ES-I3 (cell line): ENCODE measurements around the gene KRT37.
"Not testable (repeated sequence)": the region's sequence is repeated elsewhere in the genome, so short reads cannot be mapped to it uniquely, and the experiment has no call there.

Experiments used
- H3K36me3 ChIP-seq: 2 replicates; pipeline ENCODE4 v1.6.1; 2013; ENCODE audit warnings: mild to moderate bottlenecking, low read length, control low read depth, moderate library complexity; ENCODE audit not compliant: insufficient read depth
- H3K4me1 ChIP-seq: 2 replicates; pipeline ENCODE4 v1.6.1; 2013; ENCODE audit warnings: mild to moderate bottlenecking, control low read depth, low read length; ENCODE audit not compliant: insufficient read depth
- H3K9ac ChIP-seq: 2 replicates; pipeline ENCODE4 v1.6.1; 2013; ENCODE audit warnings: low read depth, mild to moderate bottlenecking, low read length, moderate library complexity
- H3K9me3 ChIP-seq: 2 replicates; pipeline ENCODE4 v1.6.1; 2013; ENCODE audit warnings: mild to moderate bottlenecking, low read length, moderate library complexity; ENCODE audit not compliant: control insufficient read depth, insufficient read depth

Gene KRT37

GRCh38 chr17:41390411-41390938 is 33.9 kb downstream of the KRT37 start:
- Histone ChIP-seq H3K4me1 (no peaks in the 10 kb centered on the region), H3K36me3 (no peaks in the 10 kb centered on the region), H3K9me3 (no peaks in the 10 kb centered on the region; the same call in 1 of the 2 replicates), H3K9ac (no peak overlapping the region)

DNA sequence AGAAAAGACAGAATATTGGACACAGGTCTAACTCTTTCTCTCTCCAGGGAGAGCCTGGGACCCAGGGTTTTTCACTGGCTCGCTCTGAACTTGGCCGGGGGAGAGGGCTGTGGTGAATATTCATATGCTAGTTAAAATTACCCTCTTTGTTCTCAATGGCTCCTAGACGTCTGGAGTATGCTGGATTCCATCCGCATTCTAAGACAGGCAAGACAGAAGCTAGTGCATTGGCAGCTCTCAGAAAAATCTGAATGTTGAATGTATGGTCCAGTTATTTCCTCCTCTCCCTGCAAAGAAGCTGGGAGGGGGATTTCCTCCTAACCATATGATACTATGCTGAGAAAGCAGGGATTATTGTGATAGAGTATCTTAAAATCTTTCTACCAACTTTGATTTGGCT is 36.7 kb downstream of the KRT37 start:
- no peaks in the 10 kb centered on the region for H3K36me3 ChIP-seq

DNA sequence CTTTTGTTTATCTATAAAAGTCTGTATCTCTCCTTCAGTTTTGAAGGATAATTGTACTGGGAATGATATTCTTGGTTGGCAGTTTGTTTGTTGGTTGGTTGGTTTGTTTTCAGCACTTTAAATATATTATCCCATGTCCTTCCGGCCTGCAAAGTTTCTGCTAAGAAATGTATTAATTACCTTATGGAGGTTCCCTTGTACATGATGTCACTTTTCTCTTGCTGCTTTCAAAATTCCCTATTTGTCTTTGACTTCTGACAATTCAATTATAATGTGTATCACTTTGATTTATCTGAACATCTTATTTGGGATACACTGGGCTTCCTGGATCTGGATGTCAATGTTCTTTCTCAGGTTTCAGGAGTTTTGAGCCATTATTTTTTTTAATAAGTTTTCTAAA is 38.2 kb downstream of the KRT37 start:
- Histone ChIP-seq H3K4me1 (no peaks in the 10 kb centered on the region), H3K36me3 (no peaks in the 10 kb centered on the region), H3K9me3 (no peaks in the 10 kb centered on the region; the same call in 1 of the 2 replicates), H3K9ac (no peak overlapping the region)

More for the DNA sequence above, 36.7 kb downstream of the KRT37 start:
- H3K9ac ChIP-seq, result no peak overlapping the region
- H3K4me1 ChIP-seq, result no peaks in the 10 kb centered on the region
- H3K9me3 ChIP-seq, result no peaks in the 10 kb centered on the region; the same call in 1 of the 2 replicates

DNA sequence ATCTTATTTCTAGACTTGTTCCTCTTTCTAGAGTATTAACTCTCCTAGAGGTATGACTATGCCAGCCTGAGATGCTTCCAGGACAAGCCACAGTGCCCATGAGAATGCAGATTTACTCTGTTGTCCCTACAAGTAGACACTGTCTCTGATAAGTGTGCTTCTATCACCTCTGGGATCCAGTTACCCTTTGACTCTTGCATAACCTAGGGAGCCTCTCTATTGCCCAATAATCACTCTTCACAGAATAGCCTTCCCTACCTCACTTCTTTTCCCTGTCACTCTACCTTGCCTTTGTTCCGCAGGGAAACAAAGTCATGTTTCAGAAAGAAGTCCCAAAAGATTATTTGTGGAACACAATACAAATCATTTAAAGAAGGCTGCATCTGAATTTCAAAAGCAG is 40.7 kb downstream of the KRT37 start:
- Histone ChIP-seq H3K36me3 (no peaks in the 10 kb centered on the region), H3K4me1 (no peaks in the 10 kb centered on the region), H3K9me3 (no peaks in the 10 kb centered on the region; the same call in 1 of the 2 replicates), H3K9ac (no peak overlapping the region)

DNA sequence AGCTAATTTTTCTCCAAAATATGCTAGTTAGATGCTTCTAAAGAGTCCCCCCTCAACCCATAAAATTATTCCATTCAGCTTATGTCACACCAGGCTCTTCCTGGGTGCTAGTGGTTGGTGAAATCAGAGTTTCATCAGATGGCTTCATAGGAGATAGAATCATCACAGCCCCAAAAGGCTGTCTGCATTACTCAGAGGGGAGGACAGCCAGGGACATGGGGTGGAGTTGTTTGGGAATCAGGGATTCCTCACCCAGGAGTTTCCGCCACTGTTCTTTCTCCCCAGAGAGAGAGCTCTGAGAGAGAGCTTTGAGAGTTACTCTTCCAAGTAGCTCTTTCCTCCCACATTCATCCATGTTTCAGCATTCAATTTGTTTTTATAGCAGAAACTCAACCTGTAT is 42.0 kb downstream of the KRT37 start:
- H3K4me1 ChIP-seq, result peaks cover 4% of the 10 kb centered on the region; the same call in 1 of the 2 replicates
- H3K36me3 ChIP-seq, result no peaks in the 10 kb centered on the region
- no peak overlapping the region for H3K9ac ChIP-seq
- no peaks in the 10 kb centered on the region; the same call in 1 of the 2 replicates for H3K9me3 ChIP-seq

- not testable (repeated sequence) for H3K9ac ChIP-seq, H3K36me3 ChIP-seq, H3K4me1 ChIP-seq, H3K9me3 ChIP-seq
Observed at GRCh38 chr17:41381943-41382342, 42.4 kb downstream of the KRT37 start, which contains the start of gene KRT34. Gene KRT34 (minus strand): TSS chr17:41382306. CDS start chr17:41382246, 60 bp downstream.

DNA sequence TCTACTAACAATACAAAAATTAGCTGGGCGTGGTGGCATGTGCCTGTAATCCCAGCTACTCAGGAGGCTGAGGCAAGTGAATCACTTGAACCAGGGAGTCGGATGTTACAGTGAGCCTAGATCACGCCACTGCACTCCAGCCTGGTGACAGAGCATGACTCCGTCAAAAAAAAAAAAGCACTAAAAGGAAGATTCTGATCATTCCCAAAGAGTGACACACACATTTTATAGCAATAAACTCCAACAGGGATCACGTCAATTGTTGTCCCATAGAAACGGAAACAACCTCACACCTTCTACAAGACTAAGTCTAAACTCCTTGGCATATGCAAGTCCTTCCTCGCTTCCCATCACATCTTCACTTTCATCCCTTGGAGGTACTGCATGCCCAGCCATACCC is 44.3 kb downstream of the KRT37 start:
- H3K4me1 ChIP-seq, H3K9ac ChIP-seq, H3K36me3 ChIP-seq: not testable (repeated sequence)

GRCh38 chr17:41377546-41377945 is 46.8 kb downstream of the KRT37 start:
- Histone ChIP-seq H3K36me3 (no peaks in the 10 kb centered on the region), H3K4me1 (peaks cover 4% of the 10 kb centered on the region; the same call in 1 of the 2 replicates), H3K9me3 (no peaks in the 10 kb centered on the region), H3K9ac (no peak overlapping the region)

More for the DNA sequence above, 44.3 kb downstream of the KRT37 start:
- H3K9me3 ChIP-seq, result not testable (repeated sequence)
